ENCODE measurements around the gene CPED1. TPM values are rescaled to one million over a fixed set of nuclear protein-coding genes. Genes with fewer than 3 reads are reported as not detected.

The CPED1 gene
- total and polyA plus RNA-seq, 10 of the 15 experiments (the other 5 are each of a cell fraction or from before 2014, with no cell fraction given) = 0.01 to 0.77 (median 0.10) TPM; not detected in 1

DNA sequence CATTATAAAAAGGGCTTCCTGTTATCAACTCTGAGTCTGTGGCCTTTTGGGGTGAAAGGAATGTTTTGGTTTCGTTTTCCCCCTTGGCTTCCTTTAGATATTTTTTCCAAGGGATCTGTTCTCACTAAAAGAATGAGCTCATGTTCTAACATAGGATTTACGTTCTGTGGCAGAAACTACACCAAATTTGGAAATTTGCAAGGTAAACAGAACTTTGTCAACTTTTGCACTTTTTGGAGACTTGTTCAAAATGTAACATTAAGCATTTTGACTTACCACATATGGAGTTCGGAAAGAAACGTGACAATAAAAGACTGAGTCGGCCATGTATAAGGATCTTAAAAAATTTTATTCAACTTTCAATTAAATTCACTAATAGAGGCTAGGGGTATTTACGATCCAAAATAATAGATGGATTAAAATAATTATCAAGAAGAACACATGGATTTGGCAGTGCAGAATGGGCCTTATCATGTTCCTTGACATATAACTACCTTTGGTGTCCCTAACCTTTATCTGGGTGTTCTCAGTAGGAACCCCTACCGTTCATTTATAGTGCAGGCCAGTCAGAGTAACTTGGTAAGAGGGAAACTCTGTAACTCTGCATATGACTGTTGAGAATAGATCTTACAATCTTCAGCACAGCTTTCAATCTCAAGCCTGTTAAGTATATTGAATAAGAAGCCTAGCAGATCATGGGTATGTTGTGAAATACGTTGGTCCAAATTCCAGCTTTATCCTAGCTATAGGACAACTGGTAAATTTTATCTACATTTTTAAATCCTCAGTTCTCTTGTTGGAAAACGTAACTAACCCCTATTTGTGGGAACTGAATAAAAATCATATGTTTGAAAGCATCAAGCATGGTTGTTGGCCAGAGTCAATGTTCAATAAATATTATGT, 11.8 kb downstream of the CPED1 start:
- no peaks in the 10 kb centered on the region for H3K79me2 ChIP-seq (ENCODE audit: control insufficient read depth, insufficient read depth, low read length)
- H3K9ac ChIP-seq (ENCODE audit: control insufficient read depth, insufficient read depth, low read length) = no peak overlapping the region
- ChIA-PET CTCF (interaction anchor here (0.9 to 5.1 kb wide), 5 partner anchors 9 to 108 kb away, joined by 3 to 30 read pairs (median 5); partner anchors contain the start of gene CPED1), RAD21 (ENCODE audit: unreplicated experiment) (interaction anchor here (1.2 kb wide), 1 partner anchor 14 kb away, joined by 3 read pairs; no protein-coding TSS in a partner anchor), POLR2A (interaction anchor here (0.6 kb wide), 1 partner anchor 143 kb away, joined by 4 read pairs; no protein-coding TSS in a partner anchor), SMC1A (ENCODE audit: uncharacterized antibody, unreplicated experiment) (interaction anchor here (1.0 to 2.1 kb wide), 4 partner anchors 9 to 82 kb away, joined by 3 to 5 read pairs (median 4); no protein-coding TSS in a partner anchor)
- H4K20me1 ChIP-seq (ENCODE audit: control insufficient read depth, insufficient read depth) = no peaks in the 10 kb centered on the region
- no peak overlapping the region for H3K4me2 ChIP-seq (ENCODE audit: control insufficient read depth, insufficient read depth)
- H3K27me3 ChIP-seq (replicated peaks in 1 of 2; ENCODE audit: control insufficient read depth in 2 of 2, insufficient read depth in 2 of 2, low read length in 1 of 2) = peaks cover 0 to 6% of the 10 kb centered on the region in 2 experiments; a peak in 1 of 4 replicates
- H3K27ac ChIP-seq (ENCODE audit: control insufficient read depth, insufficient read depth) = no peak overlapping the region
- DNase-seq (ENCODE audit: low read depth, low spot score) (no peak), ATAC-seq (no peak), FAIRE-seq (no peak)
- H3K36me3 ChIP-seq (ENCODE audit: control insufficient read depth in 2 of 2, insufficient read depth in 2 of 2, low read length in 1 of 2) = no peaks in the 10 kb centered on the region
- H3K4me3 ChIP-seq = no peak overlapping the region
- no TSS peak for BruUV-seq (replicated peaks)
- no peak overlapping the region for H2AFZ ChIP-seq (ENCODE audit: control insufficient read depth, low read depth, low read length)
- H3K4me1 ChIP-seq (ENCODE audit: control insufficient read depth, insufficient read depth, low read length) = no peaks in the 10 kb centered on the region
- 39% methylated on average over 9 of the region's 9 CpGs for WGBS (ENCODE audit: insufficient coverage, insufficient replicate concordance, low lambda C conversion rate, missing lambda C conversion rate)
- in situ Hi-C loops (cut with MboI) = no loop called here
- no peaks in the 10 kb centered on the region for H3K9me3 ChIP-seq (replicated peaks; ENCODE audit: control insufficient read depth, insufficient read depth, low read length)
- TF ChIP-seq, protein P1, sequence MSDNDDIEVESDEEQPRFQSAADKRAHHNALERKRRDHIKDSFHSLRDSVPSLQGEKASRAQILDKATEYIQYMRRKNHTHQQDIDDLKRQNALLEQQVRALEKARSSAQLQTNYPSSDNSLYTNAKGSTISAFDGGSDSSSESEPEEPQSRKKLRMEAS (IDR thresholded peaks at IDR 0.05; ENCODE audit: low read depth, low read length) = no peak
- TF ChIP-seq CHD1 (IDR thresholded peaks at IDR 0.05; ENCODE audit: low read depth, low read length) (no peak), CHD2 (IDR thresholded peaks at IDR 0.05; ENCODE audit: borderline replicate concordance, low read depth, low read length) (no peak), ZNF217 (IDR thresholded peaks at IDR 0.05) (no peak), HDGF (IDR thresholded peaks at IDR 0.05) (no peak), TCF12 (IDR thresholded peaks at IDR 0.05; ENCODE audit: low read depth, low read length) (no peak), EGR1 (IDR thresholded peaks at IDR 0.05; ENCODE audit: borderline replicate concordance in 1 of 2, low read depth in 2 of 2, low read length in 2 of 2) (no peak), HDAC2 (IDR thresholded peaks at IDR 0.05) (no peak), WRNIP1 (IDR thresholded peaks at IDR 0.05; ENCODE audit: borderline replicate concordance, low read depth, low read length) (no peak), TCF3 (IDR thresholded peaks at IDR 0.05; ENCODE audit: borderline replicate concordance, insufficient read depth, low read depth, low read length) (no peak), TAF1 (IDR thresholded peaks at IDR 0.05; ENCODE audit: borderline replicate concordance, low read depth, low read length) (no peak), GABPA (IDR thresholded peaks at IDR 0.05; ENCODE audit: low read depth) (no peak), NFIC (IDR thresholded peaks at IDR 0.05; ENCODE audit: low read depth, low read length) (no peak)
- TF ChIP-seq, protein P2, sequence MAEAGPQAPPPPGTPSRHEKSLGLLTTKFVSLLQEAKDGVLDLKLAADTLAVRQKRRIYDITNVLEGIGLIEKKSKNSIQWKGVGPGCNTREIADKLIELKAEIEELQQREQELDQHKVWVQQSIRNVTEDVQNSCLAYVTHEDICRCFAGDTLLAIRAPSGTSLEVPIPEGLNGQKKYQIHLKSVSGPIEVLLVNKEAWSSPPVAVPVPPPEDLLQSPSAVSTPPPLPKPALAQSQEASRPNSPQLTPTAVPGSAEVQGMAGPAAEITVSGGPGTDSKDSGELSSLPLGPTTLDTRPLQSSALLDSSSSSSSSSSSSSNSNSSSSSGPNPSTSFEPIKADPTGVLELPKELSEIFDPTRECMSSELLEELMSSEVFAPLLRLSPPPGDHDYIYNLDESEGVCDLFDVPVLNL (IDR thresholded peaks at IDR 0.05; ENCODE audit: low read depth, low read length) = no peak
- intact Hi-C loops (cut with micrococcal nuclease; ENCODE audit: unreplicated experiment) = no loop called here
